HG02852 (cell line): Measurements from ENCODE around the gene GALM.
A peak's percentile ranks its signal among the peaks of the same experiment; 100 is the strongest.
"Not testable (repeated sequence)": the region's sequence is repeated elsewhere in the genome, so short reads cannot be mapped to it uniquely, and the experiment has no call there.

Source experiments
- ATAC-seq: cut with Tn5 transposase; IDR thresholded peaks from one replicate; pipeline ENCODE4 v1.9.1; 2021; ENCODE audit warnings: mild to moderate bottlenecking, moderate library complexity; ENCODE audit not compliant: unreplicated experiment

GALM gene

DNA sequence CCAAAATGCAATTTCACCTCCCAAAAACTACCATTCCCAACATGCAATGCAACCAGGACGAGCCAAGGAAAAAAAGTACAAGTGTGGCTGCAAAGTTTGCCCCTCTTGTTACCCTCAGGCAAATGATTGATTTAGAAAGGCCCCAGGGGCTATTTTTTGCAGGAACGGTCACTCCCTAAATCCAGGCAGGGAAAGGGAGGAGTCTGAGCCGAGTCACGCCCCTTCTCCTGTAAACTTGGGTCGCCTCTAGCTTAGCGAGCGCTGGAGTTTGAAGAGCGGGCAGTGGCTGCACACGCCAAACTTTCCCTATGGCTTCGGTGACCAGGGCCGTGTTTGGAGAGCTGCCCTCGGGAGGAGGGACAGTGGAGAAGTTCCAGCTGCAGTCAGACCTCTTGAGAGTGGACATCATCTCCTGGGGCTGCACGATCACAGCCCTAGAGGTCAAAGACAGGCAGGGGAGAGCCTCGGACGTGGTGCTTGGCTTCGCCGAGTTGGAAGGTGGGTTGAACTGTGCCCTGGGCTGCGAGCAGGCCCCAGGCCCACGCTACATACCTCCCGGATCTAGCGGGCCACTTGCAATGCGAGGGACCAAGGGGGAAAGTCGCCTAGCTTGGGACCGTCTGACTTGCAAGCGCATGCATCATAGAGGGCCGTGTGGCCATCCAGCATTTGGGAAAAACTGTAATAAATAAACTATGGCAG lies at the start of gene GALM:
Gene GALM, plus strand, starts transcription at position 261 of the 702 bp plus-strand sequence. Its CDS starts 48 bp downstream, at position 309.
- ATAC-seq, result no peak

DNA sequence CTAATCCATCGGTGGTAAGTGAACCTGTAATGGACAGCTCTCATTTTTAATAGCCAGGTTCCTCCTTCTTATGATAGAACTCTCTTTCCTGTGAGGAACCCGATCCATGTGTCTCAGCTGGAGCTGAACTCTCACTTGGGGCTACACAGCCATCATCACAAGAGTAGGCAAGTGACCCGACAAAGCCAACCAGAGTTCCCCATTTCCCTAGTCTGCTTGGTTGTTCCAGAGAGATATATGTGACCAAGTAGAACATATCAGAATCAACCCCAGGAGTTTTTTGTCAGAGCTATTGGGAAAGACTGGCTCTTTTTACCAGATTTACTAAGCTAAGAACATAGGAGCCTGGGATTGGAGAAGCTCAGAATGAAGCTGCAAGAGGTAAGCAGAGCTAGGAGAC lies 48.6 kb upstream of the GALM start:
- no peak for ATAC-seq

DNA sequence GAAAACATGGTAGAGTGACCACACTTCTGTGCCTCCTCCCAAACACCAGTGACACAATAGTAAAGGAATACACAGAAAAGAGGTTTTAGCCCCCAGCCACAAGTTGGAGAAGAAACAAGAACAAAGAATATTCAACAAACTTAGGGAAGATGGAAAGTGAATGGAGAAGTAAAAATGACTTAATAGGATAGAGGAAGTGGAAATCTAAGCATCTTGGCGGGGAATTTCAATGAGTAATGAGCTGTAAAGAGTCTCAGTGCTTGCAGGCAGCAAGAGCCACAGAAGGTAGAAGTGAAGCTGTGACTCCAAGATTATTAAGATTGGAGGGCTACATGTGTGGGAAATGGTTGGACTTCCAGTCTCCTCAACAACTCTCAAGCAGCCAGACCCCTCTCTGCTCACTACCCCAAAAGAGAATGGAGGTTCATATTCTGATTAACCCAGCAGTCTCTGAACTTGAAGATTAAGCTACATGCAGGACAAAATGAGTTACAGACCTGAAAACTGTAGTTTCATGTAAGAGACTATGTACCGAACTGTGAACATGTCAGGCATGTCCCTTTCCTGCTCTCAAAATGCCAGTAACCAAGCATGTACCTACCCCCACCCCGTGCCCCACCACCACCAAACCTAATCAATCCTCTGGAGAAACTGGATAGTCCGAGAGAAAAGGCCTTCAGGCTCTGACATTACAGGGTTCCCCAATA lies 46.3 kb upstream of the GALM start:
- peak; percentile 66 for ATAC-seq

- ATAC-seq, result no peak
Observed at GRCh38 chr2:38620282-38620977, 45.5 kb upstream of the GALM start.

GRCh38 chr2:38621018-38621417 lies 44.9 kb upstream of the GALM start:
- ATAC-seq, result no peak

DNA sequence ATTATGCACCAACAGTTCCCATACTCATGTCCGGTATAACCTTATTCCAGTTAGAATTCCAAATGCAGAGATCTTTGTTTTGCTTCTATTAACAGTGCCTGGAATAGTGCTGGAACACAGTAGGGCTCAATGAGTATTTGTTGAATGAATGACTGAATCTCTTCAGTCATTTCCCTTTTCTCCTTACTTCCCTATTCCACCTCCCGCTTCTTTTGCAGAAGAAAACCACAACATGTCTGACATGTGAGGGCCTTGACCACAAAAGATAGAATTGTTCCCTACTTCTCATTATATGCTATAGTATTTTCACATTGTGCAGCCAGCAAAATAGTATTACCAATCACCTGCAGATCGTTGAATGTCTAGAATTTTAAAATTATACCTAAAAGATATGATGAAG lies 43.7 kb upstream of the GALM start:
- ATAC-seq, result no peak

- no peak for ATAC-seq
Observed at GRCh38 chr2:38626326-38627035, 39.4 kb upstream of the GALM start.

GRCh38 chr2:38627391-38627790 lies 38.5 kb upstream of the GALM start:
- ATAC-seq, result no peak

GRCh38 chr2:38629684-38630083 lies 36.2 kb upstream of the GALM start:
- ATAC-seq, result no peak

- ATAC-seq, result no peak
Observed at GRCh38 chr2:38631976-38632375, 33.9 kb upstream of the GALM start.

DNA sequence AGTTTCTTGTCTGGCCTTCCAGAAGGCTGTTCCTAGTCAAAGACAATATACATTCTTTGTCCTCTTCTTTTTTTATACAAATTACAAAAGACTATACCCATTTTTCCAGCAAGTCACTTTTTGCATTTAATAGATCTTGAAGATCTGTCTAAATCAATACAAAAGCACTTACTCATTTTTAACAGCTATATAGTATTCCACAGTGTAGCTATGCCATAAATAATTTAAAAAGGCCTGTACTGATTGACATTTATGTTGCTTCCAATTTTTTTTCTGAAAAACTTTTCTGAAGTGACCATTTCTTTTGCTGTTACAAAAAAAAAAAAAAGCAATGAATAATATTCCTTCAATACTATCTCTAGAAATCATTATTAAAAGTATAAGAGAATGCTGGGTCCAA lies 32.9 kb upstream of the GALM start:
- ATAC-seq, result no peak

DNA sequence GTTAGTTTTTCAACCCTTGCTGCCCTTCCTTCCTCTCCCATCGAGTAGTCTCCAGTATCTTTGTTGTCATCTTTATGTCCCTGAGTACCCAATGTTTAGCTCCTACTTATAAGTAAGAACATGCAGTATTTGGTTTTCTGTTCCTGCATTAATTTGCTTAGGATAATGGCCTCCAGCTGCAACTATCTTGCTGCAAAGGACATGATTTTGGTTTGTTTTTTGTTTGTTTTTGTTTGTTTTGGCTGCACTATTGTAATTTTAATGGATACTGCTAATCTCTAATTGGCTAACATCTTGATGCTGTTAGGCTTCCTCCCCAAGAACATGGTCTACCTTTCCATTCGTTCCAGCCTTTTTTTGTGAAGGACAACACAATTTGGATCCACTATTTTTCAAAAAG lies 32.0 kb upstream of the GALM start:
- ATAC-seq, result no peak

DNA sequence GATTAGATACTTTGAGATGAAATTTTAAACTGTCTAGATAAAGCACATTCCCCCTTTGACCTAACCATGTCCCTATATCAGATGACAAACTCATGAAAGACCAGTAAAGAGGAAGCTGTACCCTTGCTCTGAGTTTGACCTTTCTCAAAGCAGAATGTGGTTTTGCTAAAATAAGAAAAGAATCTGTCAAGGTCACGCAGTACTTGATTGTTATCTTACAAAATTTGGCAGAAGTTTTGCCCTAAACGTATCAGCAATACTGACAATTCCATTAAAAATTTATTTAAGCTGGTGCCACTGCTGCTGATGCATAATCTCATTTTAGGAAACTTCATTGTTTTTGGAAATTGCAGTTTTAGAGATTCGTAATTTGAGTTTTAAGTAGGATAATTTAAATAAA lies 31.2 kb upstream of the GALM start:
- peak; percentile 94 for ATAC-seq

DNA sequence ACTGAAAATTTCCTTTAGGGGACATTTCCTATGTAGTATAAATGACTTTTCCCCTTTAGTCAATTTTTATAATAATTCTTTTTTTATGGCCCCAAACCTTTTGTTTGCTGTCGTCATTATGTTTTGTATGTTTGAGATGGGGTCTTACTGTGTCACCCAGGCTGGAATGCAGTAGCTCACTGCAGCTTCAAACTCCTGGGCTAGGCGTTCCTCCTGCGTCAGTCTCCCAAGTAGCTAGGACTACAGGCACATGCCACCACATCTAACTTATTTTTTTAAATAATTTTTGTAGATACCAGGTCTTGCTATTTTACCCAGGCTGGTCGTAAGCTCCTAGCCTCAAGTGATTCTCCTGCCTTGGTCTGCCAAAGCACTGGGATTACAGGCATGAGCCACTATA lies 30.8 kb upstream of the GALM start:
- no peak for ATAC-seq

GRCh38 chr2:38636069-38636468 lies 29.8 kb upstream of the GALM start:
- ATAC-seq, result no peak

DNA sequence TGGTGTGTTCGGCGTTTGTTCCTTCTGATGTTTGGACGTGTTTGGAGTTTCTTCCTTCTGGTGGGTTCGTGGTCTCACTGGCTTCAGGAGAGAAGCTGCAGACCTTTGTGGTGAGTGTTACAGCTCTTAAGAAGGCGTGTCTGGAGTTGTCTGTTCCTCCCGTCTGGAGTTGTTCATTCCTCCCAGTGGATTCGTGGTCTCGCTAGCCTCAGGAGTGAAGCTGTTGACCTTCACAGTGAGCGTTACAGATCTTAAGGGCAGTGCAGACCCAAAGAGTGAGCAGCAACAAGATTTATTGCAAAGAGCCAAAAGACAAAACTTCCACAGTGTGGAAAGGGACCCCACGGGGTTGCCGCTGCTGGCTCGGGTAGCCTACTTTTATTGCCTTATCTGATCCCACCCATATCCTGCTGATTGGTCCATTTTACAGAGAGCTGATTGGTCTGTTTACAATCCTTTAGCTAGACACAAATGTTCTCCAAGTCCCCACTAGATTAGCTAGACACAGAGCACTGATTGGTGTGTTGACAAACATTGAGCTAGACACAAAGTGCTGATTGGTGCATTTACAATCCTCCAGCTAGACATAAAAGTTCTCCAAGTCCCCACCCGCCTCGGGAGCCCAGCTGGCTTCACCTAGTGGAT lies 23.4 kb upstream of the GALM start:
- ATAC-seq, result not testable (repeated sequence)

DNA sequence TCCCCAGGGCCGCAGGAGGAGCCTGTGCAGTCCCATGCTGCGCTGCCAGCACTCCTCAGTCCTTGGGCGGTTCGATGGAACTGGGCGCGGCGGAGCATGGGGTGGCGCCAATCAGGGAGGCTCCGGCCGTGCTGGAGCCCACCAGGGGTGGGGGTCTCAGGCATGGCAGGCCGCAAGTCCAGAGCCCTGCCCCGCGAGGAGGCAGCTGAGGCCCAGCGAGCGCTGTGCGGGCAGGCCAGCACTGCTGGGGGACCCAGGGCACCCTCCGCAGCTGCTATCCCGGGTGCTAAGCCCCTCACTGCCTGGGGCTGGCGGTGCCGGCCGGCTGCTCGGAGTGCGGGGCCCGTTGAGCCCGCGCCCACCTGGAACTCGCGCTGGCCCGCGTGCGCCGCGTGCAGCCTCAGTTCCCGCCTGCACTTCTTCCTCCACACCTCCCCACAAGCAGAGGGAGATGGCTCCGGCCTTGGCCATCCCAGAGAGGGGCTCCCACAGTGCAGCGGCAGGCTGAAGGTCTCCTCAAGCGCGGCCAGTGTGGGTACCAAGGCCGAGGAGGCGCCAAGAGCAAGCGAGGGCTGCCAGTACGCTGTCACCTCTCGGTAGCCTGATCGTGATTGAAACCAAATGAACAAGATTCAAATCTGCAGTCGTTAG lies 22.8 kb upstream of the GALM start:
- ATAC-seq, result no peak

- not testable (repeated sequence) for ATAC-seq
Observed at GRCh38 chr2:38643683-38644511, 22.0 kb upstream of the GALM start.

DNA sequence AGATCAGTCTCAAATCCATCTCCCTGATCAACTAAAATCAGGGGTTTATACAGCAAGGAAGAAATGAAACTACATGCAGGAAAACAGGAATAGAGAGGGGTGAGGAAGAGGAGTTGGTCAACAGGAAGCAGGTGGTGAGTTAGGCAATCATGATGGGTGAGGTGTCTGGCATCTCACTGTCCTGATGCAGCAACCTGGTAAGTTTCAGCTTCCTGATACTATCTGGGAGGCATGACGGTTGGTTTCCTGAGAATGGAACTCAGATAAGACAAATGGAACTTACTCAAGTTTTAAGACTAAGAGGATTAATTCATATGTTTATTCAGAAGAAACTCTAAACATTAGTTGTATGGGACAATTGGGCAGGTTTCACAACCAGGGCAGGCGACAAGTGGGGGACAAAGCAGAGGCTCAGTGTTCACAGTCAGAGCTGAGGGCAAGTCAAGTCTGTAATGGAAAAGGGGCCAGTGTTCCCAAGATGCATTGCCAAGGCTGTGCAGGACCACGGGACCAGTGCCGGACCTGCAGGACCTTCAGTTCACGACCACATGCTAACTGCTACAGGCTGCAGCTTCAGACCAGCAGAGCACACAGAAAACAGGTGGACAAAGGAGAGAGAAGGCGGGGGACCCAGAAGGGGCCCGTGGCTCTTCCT lies 17.7 kb upstream of the GALM start:
- ATAC-seq, result no peak
